GM21529 (cell line): ENCODE measurements around the gene VWDE.
"Not testable (repeated sequence)": the region's sequence is repeated elsewhere in the genome, so short reads cannot be mapped to it uniquely, and the experiment has no call there.

ENCODE experiments used
- ATAC-seq: cut with Tn5 transposase; IDR thresholded peaks from one replicate; pipeline ENCODE4 v1.9.1; 2021; ENCODE audit not compliant: unreplicated experiment

VWDE gene

GRCh38 chr7:12402365-12402725 lies 1.3 kb downstream of the VWDE start:
- no peak for ATAC-seq

DNA sequence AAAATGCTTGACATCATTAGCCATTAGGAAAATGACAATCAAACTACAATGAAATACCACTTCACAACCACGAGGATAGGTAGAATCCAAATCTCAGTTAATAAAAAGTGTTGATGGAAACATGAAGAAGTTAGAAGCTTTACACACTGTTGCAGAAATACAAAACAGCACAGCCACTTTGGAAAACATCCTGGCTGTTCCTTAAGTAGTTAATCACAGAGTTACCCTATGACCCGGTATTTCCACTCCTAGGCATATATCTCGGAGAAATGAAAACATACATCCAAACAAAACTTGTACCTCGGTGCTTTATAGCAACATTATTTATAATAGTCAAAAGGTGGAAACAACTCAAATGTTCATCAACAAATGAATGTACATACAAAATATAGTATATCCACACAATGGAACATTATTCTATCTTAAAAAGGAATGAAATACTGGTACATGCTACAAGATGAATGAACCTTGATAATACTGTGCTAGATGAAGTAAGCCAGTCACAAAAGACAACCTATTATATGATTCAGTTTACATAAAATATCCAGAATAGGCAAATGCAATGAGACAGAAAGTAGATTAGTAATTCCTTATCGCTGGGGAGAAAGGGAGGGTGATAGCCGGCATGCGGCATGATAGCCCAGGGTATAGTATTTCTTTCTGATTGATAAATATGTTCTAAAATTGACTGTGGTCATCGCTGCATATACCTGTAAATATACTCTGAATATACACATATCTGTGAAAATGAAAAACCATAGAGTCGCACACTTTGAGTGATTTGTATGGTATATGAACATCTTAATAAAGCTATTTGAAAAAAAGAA lies 1.9 kb downstream of the VWDE start:
- ATAC-seq = no peak

- ATAC-seq = no peak
Measured at GRCh38 chr7:12398186-12398585, 5.5 kb downstream of the VWDE start.

DNA sequence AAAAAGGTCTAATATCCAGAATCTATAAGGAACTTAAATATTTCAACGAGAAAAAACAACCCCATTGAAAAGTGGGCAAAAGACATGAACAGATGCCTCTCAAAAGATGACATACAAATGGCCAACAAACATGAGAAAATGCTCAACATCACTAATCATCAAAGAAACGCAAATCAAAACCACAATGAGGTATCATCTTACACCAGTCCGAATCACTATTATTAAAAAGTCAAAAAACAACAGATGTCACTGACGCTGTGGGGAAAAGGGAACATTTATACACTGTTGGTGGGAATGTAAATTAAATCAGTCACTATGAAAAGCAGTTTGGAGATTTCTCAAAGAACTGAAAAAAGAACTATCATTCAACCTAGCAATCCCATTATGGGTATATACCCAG lies 6.0 kb downstream of the VWDE start:
- no peak for ATAC-seq

- not testable (repeated sequence) for ATAC-seq
Measured at GRCh38 chr7:12396670-12397069, 7.0 kb downstream of the VWDE start.

DNA sequence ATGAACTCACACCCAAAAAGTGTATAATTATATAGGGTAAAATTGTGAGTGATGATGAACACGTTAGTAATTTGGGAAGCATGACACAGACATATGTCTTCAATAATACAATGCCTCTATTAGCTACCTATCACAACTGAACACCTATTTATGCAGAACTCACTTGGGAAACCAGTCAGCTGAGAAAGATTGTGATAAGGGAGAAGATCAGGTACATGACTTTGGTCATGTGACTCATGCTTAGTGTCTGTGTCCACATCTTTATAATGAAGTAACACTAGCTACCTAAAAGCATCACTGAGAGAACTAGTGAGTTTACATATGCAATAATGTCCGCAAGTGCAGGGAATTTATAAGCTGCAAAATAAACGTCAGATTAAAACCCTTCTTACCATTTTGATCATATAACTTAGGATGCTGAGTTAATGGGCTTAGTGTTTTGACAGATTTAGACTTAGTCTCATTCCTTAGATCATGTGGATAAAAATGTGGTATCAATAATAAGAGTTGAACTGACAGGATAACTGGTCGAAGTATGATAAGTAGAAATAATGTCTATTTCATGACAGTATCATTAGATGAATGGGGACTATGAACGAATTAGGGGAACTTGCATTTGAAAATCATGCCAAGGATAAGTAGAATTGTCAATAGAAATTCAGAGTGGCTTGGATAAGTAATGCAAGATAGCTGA lies 11.6 kb downstream of the VWDE start:
- no peak for ATAC-seq

DNA sequence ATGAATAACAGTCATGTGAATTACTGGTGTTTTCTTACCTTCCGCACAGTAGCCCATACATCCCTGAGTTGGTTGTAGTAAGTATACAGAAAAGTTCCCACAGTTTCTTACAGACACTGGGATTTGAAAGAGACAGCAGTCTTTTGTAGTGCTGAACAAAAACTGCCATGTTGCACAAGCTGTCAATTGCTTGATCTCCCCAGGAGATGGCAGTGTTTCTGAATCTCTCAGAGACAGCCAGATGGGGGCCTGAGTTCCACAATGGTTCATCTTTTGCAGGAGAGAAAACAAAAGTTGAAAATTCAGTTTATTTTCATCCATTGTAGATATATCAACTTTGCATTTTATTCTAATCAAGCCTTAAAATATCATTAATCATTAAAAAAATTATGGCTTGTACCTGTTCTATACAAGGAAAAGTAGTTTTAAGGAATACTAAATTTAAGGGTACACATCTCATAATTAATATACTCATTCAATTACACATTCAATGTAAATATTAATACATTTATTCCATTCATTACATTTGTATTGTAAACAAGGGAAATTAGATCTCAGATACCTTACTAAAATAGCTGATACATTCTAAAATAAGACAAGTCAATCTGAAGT lies 14.5 kb downstream of the VWDE start:
- ATAC-seq = peak; percentile 98

DNA sequence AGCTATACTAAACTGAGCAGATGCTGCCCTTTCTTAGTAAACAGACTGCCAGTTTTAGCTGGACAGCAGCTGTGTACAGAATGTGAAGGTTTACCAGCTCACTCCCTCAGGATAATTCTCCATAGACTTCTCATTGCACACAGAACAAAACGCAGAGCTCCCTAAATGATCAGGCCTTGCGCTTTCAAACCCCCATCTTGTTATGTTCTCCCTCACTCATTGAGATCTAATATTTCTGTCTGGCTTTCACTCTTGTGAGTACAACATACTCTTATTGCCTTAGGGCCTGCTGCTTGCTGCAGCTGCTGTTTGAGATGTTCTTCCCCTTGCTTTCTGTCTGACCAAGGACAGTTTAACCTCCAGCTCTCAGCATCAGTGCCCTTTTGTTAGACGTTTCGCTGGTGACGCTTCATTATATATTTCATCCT lies 17.3 kb downstream of the VWDE start:
- no peak for ATAC-seq

GRCh38 chr7:12385364-12385786 lies 18.3 kb downstream of the VWDE start:
- no peak for ATAC-seq

DNA sequence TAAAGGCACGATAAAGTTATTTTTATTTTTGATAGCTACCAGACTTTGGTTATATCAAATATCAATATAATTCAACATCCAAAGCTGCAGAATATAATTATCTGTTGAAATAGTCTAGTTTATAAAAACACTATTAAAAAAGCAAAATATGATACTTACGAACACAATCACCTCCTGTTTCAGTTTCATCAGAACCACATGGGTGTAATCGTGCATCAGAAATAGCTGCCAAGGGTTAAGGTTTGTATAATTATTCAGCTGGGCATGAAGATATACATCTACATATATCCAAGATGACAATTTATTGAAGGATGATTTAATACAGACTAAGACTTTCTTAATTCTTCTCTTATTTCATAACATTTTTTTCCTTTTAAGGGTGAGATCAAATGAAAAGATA lies 20.3 kb downstream of the VWDE start:
- ATAC-seq = no peak

- no peak for ATAC-seq
Measured at GRCh38 chr7:12378389-12378788, 25.3 kb downstream of the VWDE start.

DNA sequence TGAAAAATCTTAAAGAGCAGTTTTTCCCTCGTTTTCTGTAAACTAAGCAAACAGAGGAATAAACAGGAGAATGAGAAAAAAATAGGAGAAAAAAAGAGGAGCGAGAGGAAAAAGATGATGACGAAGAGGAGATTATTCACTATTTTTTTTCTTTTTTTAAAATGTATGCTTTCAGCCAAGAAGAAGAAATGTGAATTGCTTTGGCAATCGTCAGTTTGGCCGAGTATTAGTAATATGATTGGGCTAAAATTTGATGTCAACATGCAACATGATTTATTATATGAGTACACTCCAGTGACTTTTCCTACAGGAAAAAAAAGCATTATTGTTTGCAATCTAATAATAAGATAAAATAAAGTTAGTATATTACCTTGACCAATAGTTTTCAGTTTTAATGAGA lies 26.3 kb downstream of the VWDE start:
- ATAC-seq = no peak

GRCh38 chr7:12373580-12374263 lies 29.9 kb downstream of the VWDE start:
- ATAC-seq = no peak

GRCh38 chr7:12370249-12370648 lies 33.4 kb downstream of the VWDE start:
- ATAC-seq = no peak

DNA sequence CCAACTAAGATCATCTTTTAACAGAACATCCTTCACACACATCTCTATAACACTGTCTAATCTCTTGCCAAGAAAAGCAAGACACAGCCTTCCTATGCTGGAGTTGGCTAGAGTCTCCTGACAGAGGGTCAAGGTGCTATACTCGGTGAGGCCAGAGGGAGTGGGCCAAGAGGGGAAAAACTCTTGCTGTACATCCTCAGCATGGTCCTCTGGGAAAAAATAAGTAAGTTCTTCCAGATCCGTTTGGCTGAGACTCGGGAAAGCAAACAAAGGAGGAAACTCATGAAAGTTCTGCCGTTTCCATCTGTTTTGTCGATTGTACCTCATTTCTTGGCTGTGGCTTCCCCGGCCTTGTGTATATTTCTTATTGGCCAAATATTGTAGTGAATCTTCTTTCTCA lies 33.9 kb downstream of the VWDE start:
- ATAC-seq = no peak

DNA sequence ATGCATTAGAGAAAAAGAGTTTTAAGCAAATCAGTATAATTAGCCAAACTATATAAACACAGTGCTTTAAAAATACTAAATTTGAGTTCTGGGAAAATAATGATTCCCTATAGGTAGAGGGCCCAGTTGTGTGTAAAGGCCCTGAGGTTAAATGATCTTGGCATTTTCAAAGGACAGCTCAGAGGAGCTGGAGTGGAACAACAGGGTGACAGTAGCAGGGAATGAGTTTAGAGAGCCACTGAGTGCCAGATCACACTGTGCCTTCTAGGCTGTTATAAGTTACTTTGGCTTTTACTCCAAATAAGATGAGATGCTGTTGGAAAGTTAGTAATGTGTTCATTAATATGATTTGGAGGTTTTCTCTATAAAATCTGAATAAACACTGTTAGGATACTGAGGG lies 34.6 kb downstream of the VWDE start:
- ATAC-seq = no peak

DNA sequence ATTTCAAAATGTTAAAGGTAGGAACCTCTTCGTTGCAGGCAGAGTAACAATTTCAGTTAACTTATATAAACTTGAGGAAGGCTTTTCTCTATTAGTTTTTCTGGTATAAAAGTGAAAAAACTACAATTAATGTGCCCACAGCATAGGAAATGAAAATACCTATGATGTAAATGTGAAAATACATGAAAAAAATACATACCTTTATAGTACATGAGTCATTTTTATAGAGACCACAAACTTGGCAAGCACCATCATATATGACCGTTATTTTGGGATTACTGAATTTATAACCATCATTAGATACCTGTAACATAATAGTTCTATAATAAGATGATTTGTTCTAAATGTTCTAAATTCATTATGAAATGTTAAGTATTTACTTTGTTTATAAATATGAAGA lies 42.7 kb downstream of the VWDE start:
- ATAC-seq = no peak

DNA sequence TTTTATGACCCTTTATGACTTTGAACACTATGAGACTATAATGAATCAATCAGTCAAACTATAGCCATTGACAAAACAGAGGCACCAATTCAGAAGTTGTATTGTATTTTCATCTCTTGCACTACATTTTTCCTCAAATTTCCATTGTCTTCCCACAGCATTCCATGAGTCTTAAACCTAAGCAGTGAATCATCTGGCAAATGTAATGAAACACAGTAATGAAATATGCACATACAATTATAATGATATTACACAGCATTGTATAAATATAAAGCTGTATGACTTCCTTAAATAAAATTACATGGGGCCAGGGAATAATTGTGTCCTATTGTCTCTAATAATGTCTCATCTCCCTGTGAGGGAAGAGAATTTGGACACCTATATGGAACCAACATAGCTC lies 45.0 kb downstream of the VWDE start:
- no peak for ATAC-seq

DNA sequence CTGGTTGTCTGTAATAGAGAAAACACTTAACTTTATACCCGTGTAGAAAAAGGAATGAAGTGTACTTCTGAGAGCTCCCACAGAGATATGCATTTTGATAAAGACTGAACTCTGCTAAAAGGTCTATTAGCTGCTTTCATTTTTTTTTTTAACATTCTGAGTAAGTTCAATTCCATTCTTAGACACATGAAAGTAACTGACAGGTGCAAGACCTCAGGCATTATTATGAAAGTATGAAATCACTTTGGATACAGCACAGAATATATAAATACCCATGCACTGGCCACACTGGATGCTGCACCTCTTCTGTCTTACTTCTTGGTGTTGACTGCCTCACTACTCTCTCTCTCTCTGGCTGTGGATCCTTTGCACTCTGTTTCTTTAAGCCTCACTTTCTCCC lies 46.2 kb downstream of the VWDE start:
- peak; percentile 89 for ATAC-seq

DNA sequence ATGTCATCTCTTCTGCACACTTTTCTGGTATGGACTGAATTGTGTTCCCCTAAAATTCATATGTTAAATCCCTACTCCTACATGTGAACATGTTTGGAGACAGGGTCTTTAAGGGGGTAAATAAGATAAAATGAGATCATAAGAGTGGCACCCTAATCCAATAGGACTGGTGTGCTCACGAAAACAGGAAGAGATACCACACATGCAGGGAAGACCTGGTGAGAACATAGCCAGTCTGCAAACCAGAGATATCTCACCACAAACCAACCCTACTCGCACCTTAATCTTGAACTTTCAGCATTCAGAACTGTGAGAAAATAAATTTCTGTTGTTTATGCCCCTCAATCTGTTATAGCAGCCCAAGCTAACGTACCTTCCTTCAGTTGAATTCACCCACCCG lies 51.8 kb downstream of the VWDE start:
- no peak for ATAC-seq

DNA sequence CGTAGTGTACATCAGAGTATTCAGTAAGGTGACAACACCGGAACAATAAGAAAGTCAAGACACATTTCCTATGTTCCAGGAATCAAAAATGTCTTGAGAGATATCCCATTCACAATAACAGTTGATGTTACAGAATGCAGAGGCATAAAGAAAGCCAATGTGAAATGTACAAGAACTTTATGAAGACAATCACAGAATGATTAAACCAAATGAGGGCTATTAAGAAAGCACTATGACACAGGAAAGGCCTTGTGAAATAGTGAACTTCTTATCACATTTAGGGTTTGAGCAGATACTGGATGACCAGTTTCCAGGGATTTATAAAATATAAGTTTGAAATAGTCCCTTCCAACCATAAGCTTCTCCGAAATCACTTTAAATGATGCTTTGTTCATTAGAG lies 52.7 kb downstream of the VWDE start:
- no peak for ATAC-seq

DNA sequence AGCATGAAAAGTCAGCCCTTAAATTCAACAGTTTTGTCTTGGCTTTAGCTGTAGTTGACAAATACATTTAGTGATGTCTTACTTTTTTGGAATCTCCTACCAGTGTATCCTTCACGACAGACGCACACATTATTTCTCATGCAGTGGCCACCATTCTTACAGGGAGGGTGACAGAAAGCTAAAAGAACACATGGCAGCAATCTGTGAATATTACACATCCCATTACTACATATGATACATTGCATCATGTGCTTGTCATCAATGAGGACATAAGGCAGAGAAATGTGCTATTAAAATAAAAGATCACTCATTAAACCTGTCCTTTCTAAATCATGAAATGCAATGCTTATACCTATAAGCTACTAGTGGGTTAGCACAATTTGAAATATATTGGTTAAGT lies 66.6 kb downstream of the VWDE start:
- ATAC-seq = no peak
